MCF 10A (cell line): ENCODE results near the gene SLC38A10. TPM values are rescaled to one million over a fixed set of nuclear protein-coding genes. Genes with fewer than 3 reads are reported as not detected.

ENCODE experiments used
- BruUV-seq: library from RNA; stranded (reverse); fragments of 400-500 nt; replicated peaks from 2 replicates; lab custom pipeline; 2021; lab: Mats Ljungman, UMichigan
- CTCF ChIA-PET: fragments of 300-600 bp; sonication (Branson Sonifier 250); formaldehyde crosslinking; extraction: SDS; loops from one replicate; lab custom pipeline; 2021; ENCODE audit warnings: antibody characterized with exemption, inconsistent platforms; lab: Yijun Ruan, JAX
- POLR2A ChIA-PET: fragments of 300-600, 350-650 bp; sonication (Branson Sonifier 250); formaldehyde crosslinking; extraction: SDS; loops from one replicate; lab custom pipeline; 2020; ENCODE audit warnings: antibody characterized with exemption, inconsistent platforms; lab: Yijun Ruan, JAX
- DNase-seq: peaks from one replicate; pipeline ENCODE4 v3.0.0-alpha.2; 2018; ENCODE audit not compliant: unreplicated experiment
- H3K27ac Mint-ChIP-seq: one replicate; pipeline ENCODE4 v1.8.0; 2022; ENCODE audit warnings: mild to moderate bottlenecking, low read depth, mixed read lengths; ENCODE audit not compliant: unreplicated experiment
- H3K27me3 Mint-ChIP-seq: one replicate; pipeline ENCODE4 v1.8.0; 2022; ENCODE audit warnings: mixed read lengths; ENCODE audit not compliant: insufficient read depth, unreplicated experiment
- H3K36me3 Mint-ChIP-seq: one replicate; pipeline ENCODE4 v1.8.0; 2022; ENCODE audit warnings: mild to moderate bottlenecking, moderate library complexity, mixed read lengths; ENCODE audit not compliant: insufficient read depth, unreplicated experiment
- H3K4me1 Mint-ChIP-seq: one replicate; pipeline ENCODE4 v1.8.0; 2022; ENCODE audit warnings: mixed read lengths; ENCODE audit not compliant: insufficient read depth, unreplicated experiment
- H3K4me3 Mint-ChIP-seq: one replicate; pipeline ENCODE4 v1.8.0; 2022; ENCODE audit warnings: mild to moderate bottlenecking, moderate library complexity, mixed read lengths; ENCODE audit not compliant: unreplicated experiment
- H3K9me3 Mint-ChIP-seq: one replicate; pipeline ENCODE4 v1.8.0; 2022; ENCODE audit warnings: mixed read lengths; ENCODE audit not compliant: unreplicated experiment
- CTCF ChIP-seq: fragments of 200-600 bp; IDR thresholded peaks from one replicate; pipeline ENCODE4 v1.8.0; 2022; ENCODE audit warnings: antibody characterized with exemption, mild to moderate bottlenecking; ENCODE audit not compliant: unreplicated experiment
- intact Hi-C: fragments of 100-400 bp; cut with micrococcal nuclease; formaldehyde crosslinking; loops from 2 replicates; pipeline ENCODE4 v1.14.1; 2022
- total RNA-seq: library from RNA; stranded (reverse); gene quantifications from 2 replicates; pipeline ENCODE4 v1.2.3, GENCODE V29; 2022

SLC38A10 gene
- total RNA-seq, 1 experiment from 2014 or later, result 98.2 TPM

GRCh38 chr17:81279278-81280275 is 15.5 kb downstream of the SLC38A10 start:
- no TSS peak for BruUV-seq
- CTCF ChIA-PET, result interaction anchor here (1.2 kb wide), 1 partner anchor 16 kb away, joined by 3 read pairs; no protein-coding TSS in a partner anchor
- H3K4me3 Mint-ChIP-seq, result no peak overlapping the region

GRCh38 chr17:81278831-81279230 is 16.3 kb downstream of the SLC38A10 start:
- POLR2A ChIA-PET, result interaction anchor here (0.7 kb wide), 1 partner anchor 10 kb away, joined by 3 read pairs; no protein-coding TSS in a partner anchor
- Mint-ChIP-seq H3K9me3 (no peaks in the 10 kb centered on the region), H3K27ac (no peak overlapping the region), H3K27me3 (no peaks in the 10 kb centered on the region), H3K4me3 (no peak overlapping the region), H3K36me3 (peaks cover 49% of the 10 kb centered on the region), H3K4me1 (no peaks in the 10 kb centered on the region)
- no peak for DNase-seq
- CTCF ChIA-PET, result no interaction called here
- TF ChIP-seq CTCF, result no peak
- BruUV-seq, result no TSS peak
- intact Hi-C loops, result no loop called here

More at GRCh38 chr17:81279278-81280275, 15.5 kb downstream of the SLC38A10 start:
- Mint-ChIP-seq H3K4me1 (no peaks in the 10 kb centered on the region), H3K27ac (no peak overlapping the region), H3K9me3 (no peaks in the 10 kb centered on the region), H3K27me3 (no peaks in the 10 kb centered on the region), H3K36me3 (peaks cover 51% of the 10 kb centered on the region)
- intact Hi-C loops, result no loop called here
- DNase-seq, result no peak
- POLR2A ChIA-PET, result interaction anchor here (0.7 kb wide), 2 partner anchors 9 to 19 kb away, joined by 3 read pairs; no protein-coding TSS in a partner anchor
- no peak for TF ChIP-seq CTCF

DNA sequence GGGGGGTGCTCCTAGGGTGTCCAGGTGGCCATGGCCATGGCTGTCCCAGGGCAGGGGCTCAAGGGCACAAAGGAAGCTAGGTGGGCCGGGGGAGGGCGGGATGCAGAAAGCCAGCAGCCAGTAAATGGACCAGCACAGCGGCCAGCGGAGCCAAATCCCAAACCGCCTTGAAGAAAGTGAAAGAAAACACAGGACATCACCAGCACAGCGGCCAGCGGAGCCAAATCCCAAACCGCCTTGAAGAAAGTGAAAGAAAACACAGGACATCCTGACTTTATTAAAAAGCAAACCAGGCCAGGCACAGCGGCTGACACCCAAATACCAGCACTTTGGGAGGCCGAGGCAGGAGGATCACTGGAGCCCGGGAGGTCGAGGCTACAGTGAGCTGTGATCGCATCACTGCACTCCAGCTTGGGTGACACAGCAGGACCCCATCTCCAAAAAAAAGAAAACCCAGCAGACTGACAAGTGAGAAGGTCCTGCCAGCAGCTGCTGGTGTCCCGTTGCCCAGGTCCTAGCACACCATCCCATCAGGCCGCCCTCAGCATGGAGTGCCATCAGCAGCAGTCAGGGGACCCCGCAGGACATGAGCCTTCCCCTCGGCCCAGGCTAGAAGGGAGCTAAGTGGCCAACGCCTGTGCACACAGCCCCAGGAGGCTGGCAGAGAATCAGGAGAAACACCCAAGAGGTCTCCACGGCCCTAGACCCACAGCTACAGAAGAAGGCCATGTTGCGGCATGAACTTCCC is 17.0 kb downstream of the SLC38A10 start:
- Mint-ChIP-seq H3K27ac (no peak overlapping the region), H3K27me3 (no peaks in the 10 kb centered on the region), H3K4me1 (no peaks in the 10 kb centered on the region), H3K36me3 (peaks cover 49% of the 10 kb centered on the region), H3K4me3 (no peak overlapping the region), H3K9me3 (no peaks in the 10 kb centered on the region)
- no TSS peak for BruUV-seq
- DNase-seq, result no peak
- TF ChIP-seq CTCF, result no peak
- ChIA-PET CTCF (no interaction called here), POLR2A (no interaction called here)
- intact Hi-C loops, result no loop called here

- no TSS peak for BruUV-seq
- DNase-seq, result no peak
- CTCF ChIA-PET, result no interaction called here
- no peak overlapping the region for H3K27ac Mint-ChIP-seq
- no peak overlapping the region for H3K4me3 Mint-ChIP-seq
- H3K36me3 Mint-ChIP-seq, result peaks cover 54% of the 10 kb centered on the region
- no peak for TF ChIP-seq CTCF
- H3K4me1 Mint-ChIP-seq, result no peaks in the 10 kb centered on the region
- no peaks in the 10 kb centered on the region for H3K27me3 Mint-ChIP-seq
- no peaks in the 10 kb centered on the region for H3K9me3 Mint-ChIP-seq
- POLR2A ChIA-PET, result no interaction called here
- intact Hi-C loops, result no loop called here
These were observed 17.7 kb downstream of the SLC38A10 start for GRCh38 chr17:81277421-81277820.
